Measurements from ENCODE around the gene SKP2.

SKP2 gene

GRCh38 chr5:36200513-36200912 lies 48.6 kb downstream of the SKP2 start:
- no peak for DNase-seq (ENCODE audit: low read depth)

DNA sequence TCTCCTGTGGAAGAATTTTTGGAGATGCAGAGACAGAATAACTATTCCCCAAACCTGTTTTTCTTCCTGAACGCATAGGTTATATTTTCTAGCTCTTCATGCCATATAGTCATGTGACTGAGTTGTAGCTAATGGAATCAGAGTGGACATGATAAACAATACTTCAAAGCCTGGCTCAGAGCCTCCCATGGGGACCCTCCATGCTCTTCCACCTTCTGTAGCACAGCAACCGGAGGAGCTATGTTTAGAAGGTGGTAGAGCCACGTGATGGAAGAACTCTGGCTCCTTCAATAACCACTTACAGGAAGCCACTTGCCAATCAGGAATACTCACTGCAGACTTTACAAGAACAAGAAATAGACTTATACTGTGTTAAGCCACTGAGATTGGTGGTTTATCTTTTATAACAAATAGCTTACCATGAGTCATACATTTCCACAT lies 50.6 kb downstream of the SKP2 start:
- no peak for DNase-seq (ENCODE audit: low read depth)

GRCh38 chr5:36205329-36205728 lies 53.4 kb downstream of the SKP2 start:
- DNase-seq (ENCODE audit: low read depth) = no peak

DNA sequence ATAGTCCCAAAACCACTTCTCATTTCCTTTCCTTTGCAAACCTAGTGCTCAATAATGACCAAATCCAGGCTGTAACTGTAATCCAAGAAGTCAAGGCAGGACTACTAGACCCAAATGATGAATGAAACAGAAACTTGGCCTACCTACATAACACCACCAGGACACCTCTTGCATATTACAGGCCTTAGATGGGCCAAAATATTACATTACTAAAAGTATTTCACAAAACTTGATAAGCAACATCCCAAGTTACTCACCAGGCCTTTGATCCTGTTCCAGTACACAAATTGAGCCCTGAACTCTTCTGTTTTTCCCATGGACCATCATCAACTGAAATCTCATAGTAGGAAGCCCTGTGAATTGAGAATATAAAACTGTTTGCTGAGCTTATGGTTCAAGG lies 55.0 kb downstream of the SKP2 start:
- no peak for DNase-seq (ENCODE audit: low read depth)

DNA sequence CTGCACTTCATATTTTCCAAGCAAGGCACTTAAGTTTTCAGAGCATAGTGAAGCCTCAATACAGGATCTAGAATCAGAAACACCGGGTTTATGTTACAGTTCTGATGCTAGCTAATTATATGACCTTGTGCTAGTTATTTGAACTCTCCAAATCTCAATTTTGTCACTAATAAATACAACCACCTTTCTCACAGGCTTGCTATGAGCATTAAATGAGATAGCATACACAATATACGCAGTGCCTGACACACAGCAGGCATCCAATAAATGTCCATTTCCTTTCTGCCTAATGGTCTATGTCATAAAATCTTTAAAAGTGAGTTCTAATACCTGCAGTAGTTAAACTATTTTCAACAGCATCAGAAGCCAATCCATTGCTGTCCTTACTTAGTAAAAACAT lies 56.9 kb downstream of the SKP2 start:
- DNase-seq (ENCODE audit: low read depth) = no peak

DNA sequence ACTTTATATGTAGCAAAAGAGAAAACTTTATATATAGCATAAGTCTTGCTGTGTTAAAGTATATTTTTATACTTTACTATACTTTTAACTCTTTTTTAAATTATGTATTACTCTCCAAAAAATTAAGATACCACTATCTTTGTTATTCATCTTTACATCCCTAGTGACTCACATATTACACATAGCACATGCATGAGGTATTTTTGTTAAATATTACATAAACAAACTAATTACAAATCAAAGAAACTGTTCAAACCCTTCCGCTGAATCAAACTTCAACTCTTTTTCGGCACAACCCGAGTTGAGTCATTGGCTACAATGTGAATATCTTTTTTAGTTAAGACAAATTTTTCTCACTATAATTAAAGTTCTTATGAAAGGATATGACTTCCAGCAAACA lies 57.8 kb downstream of the SKP2 start:
- no peak for DNase-seq (ENCODE audit: low read depth)

DNA sequence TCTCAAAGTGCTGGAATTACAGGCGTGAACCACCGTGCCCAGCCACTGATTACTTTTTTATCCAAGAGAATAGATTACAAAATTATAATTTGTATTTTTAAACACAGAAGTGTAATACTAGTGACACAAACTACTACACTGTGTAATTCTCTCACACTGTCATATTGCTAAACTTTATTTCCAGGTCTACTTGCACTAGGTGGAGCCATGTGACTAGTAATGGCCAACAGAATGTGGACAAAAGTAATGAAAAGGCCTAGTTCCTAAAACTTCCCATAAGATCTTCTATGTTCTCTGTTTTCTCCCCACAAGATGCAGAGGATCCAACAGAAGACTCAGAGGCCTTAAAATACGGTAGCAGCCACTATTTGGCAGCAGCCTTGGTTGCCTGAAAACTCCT lies 62.5 kb downstream of the SKP2 start:
- DNase-seq (ENCODE audit: low read depth) = no peak

GRCh38 chr5:36215910-36216309 lies 64.0 kb downstream of the SKP2 start:
- no peak for DNase-seq (ENCODE audit: low read depth)

DNA sequence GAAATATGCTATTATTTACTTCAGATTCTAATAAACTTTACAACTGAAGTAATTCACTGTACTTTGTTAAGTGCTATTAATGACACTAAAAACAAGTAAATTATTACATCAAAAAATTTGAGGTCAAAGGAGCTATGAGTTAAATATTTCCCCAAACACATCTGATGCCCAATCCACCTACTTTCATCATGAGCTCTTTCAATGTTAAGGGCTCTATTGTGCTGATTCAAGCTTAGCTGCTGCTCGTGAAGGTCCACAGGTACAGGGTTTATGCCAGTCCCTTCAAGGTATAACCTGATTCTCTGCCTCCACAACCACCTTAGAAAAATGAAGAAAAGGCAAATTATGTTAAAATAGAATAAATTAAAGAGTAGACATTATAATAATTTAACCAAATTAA lies 65.7 kb downstream of the SKP2 start:
- no peak for DNase-seq (ENCODE audit: low read depth)

- no peak for DNase-seq (ENCODE audit: low read depth)
These were observed 66.1 kb downstream of the SKP2 start for GRCh38 chr5:36217988-36218387.

DNA sequence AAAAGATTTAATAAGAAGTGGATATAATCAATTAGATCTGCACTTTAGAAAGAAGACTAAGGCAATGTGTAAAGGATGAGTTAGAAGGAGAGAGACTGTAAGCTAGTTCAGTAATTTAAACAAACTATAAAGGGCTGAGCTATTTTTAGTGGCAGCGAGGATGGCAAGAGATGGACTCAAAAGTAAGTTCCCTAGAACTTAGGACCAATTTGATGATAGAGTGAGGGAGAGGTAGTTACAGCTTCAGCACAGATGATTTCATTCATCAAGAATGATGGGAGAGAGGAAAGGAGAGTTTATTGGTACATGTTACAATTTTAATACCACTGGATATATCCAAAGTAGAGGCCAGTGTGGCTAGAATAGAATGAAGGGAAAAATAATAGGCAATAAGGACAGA lies 70.7 kb downstream of the SKP2 start:
- DNase-seq (ENCODE audit: low read depth) = no peak

GRCh38 chr5:36227046-36227445 lies 75.1 kb downstream of the SKP2 start:
- no peak for DNase-seq (ENCODE audit: low read depth)

- DNase-seq (ENCODE audit: low read depth) = no peak
These were observed 76.6 kb downstream of the SKP2 start for GRCh38 chr5:36228505-36228904.

GRCh38 chr5:36230151-36230790 lies 78.4 kb downstream of the SKP2 start:
- DNase-seq (ENCODE audit: low read depth) = no peak

DNA sequence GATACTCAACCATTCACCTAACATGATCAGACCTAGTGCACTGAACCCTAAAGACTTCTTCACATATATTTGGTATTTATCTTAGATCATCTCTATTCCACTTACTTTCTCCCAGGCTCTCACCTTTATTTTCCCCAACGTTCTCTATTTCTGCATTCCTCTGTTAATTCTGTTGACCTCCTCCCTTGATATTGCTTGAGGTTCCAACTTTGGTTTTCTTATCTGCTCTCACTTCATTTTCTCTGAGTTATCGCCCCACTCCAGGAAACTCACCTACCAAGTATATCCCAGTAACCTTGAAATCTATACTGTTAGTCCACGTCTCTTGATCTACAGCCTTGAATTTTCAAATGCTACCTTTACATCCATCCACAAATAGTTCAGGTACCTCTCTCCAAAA lies 80.6 kb downstream of the SKP2 start:
- DNase-seq (ENCODE audit: low read depth) = no peak

Measured in stimulated activated CD8-positive, alpha-beta memory T cell treated with anti-CD3 and anti-CD28 coated beads, Interleukin-12 subunit alpha, Interleukin-12 subunit beta, amount 100 ng/mL, for 4 hours (primary cell).